ENCODE measurements around the gene LYZL6.
A peak's percentile ranks its signal among the peaks of the same experiment; 100 is the strongest.
"Not testable (repeated sequence)": the region's sequence is repeated elsewhere in the genome, so short reads cannot be mapped to it uniquely, and the experiment has no call there.

LYZL6 gene

DNA sequence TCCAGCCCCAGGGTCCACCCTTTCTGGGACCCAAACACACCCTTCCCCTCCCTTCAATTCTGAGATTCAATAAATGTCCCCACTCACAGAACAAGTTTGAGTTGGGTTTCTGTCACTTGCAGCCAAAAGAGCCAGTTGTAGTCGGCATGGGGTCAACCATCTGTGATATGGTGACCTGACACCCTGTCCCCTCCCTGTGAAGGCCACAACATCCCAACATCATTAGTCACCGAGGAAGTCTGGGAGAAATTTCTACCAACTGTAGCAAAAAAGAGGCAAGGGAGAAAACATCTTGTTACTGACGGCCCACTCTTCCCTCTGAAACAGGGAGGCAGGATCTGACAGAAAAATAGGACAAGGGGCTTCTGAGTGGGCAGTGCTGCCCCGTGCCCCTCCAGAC, 638 bp upstream of the LYZL6 start:
- no peak for DNase-seq

DNA sequence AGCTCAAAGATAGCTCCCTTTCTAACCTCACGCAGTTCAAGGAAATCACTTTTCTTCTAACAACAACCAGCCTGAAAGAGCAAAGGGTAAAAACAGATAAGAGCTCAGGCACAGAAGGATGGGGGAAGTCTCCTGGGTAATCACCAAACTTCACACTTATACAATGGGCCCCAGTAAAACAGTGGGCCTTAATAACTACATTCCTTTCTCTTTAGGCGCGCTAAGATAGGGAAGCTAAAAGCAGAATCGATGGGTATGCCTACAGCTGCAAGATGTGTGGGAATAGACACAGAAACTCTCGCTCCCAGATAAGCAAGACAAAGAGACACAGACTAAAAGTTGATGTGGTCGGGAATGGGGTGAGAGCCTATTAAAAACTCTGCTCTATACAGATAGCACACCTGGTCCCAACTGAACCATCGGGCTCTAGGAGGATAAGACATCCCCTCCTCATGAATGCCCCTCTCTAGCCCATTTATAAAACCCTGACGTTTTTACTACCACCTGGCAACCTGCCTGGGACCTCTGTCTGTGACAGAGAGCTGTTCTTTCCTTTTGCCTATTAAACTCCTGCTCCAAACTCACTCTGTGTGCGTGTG, 826 bp downstream of the LYZL6 start:
- DNase-seq = no peak

DNA sequence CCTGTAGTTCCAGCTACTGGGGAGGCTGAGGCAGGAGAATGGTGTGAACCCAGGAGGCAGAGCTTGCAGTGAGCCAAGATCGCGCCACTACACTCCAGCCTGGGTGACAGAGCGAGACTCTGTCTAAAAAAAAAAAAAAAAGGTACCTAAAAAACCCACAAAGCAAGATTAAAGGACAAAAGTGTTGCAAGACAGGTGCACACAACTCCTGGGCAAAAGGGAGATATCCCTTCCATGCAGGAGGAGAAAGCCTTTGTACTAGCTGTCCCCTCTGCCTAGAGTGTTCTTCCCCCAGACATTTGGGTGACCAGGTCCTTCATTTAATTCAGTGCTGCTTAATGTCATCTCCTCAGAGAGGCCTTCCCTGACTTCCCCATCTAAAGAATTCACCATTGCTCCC, 5.0 kb downstream of the LYZL6 start:
- DNase-seq = not testable (repeated sequence)

DNA sequence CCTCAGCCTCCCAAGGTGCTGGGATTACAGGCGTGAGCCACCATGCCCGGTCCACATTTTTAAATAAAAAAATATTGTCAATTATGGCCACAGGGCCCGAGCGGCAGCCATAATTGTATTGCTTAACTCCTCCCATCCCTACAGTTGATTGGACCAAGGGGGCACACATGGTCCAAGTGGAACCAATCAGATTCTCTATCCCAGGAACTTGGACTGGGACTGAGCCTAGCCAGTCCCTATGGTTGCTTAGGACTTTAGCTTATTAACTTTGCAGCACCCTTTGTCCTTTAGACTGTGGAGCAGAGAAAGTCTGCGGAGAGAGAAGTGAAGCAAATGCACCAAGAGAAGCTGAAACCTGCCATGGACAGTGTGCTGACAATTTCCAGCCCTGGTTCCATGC, 7.5 kb downstream of the LYZL6 start:
- no peak for DNase-seq

DNA sequence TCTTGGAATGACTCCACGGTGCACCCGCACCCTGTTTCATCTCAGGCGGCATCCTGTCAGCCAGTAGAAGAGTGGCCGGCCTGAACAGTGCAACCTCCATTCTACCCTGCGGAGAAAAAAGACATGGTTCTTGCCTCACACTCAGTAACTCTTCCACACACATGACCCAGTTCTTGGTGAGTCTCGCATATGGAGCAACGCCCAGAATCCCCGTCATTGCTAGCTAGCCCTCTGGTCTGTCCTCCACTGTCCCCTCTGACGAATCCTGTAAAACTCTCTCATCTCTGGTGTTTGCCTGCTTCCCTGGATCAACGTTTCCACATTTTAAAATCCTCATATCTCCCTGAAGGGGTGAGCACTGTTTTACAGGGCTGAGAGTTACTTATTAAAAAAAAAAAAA, 8.8 kb downstream of the LYZL6 start:
- no peak for DNase-seq

DNA sequence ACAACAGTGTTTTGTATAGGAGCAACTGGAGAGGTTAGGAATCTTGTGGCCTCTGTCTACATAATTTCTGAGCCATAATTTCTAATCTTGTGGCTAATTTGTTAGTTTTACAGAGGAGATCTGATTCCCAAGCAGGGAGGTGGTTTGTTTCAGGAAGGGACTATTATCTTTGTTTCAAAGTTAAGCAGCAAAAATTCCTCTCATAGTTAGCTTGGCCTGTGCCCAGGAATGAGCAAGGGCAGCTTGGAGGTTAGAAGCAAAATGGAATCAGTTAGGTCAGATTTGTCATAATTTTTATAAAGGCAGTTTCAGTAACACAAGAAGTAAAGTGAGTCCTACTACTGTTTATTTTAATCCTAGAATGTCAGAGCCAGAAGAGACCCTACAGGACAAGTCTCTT, 10.9 kb downstream of the LYZL6 start:
- DNase-seq = no peak

DNA sequence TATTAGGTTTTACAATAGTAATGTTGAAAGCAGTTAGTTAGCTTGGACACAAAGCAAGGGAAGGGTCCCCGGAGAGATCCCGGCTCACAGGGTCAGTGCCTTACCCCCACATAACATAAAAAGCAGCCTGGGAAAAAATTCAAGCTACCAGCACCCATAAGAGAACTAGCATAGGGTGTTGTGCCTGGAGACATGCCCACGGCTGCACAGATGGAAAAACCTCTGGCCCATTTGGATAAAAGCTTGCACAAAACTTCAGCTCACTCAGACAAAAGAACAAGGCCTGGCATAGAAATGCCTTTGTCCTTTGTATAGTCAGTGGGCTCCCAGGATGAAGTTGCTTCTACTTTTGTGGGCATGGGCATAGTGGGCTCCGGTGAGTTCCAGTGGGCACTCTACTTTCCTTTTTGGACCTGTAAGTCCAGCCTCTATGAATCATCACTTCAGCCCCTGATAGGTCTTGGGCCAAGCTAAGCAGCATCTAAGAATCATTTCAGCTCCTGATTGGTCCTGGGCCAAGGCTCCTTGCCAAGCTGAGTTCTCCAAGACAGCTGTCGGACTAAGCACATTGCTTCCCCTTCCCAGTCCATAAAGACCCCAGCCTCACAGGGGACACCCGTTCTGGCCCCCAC, 11.6 kb downstream of the LYZL6 start:
- DNase-seq = no peak

DNA sequence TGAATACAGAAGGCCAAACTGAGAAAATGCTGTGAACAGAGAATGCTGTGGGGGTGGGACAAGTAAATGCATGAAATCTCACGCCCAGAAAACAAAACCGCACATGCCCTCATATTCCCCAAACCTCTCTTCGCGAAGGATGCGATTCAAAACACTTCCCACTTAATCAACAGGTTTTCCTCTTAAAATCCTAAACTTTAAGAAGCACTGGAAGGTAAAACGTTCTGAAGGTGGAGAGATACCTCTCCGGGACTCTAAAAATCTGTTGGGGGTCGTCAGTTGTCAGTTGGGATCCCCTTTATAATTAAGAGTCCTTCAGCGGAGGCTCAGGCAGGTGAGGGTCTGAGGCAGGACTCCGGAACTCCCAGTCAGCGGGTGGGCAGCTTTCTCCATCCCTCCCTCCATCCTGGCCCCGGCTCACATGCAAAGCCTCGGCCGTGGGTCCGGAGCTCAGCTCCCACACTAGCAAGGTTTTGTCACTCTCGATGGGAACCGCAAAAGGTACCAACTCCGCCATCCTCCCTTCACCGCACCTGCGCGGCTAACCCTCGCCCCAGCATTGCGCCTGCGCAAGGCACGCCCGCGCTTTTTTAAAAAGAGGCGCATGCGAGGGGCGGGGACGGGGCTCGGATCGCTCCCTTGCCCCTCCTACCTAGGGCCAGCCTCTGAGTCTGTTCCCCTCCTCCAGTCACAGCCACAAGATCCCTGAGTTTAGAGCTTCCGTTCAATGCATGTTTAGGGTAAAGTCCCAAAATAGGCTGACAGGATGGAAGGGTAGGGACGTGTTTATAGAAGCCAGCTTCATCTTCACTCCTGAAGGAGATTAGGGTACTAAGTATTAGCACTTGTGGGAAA, 13.1 kb downstream of the LYZL6 start, which contains the start of gene RDM1:
Gene RDM1 (minus strand): TSS at position 563 of the 855 bp plus-strand sequence. CDS start 46 bp downstream, at position 517.
- peak; percentile 83 for DNase-seq

DNA sequence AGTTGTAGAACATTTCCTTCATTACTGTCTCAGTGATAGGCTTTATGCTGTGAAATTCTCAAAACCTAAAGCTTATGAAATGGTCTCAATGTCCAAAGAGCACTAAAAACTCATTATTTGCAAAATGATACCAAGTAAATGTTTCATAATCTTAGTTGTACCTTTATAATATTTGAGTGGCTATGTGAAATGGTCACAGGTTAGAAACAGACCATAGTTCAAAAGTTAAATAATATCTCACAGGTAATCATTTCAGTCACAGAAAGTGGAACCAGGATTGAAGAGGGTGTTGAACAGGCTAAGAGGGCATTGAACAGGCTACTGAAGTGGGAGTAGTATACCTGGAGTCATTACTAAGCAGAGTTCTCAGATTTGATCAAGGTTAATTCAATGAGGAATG, 15.8 kb downstream of the LYZL6 start:
- no peak for DNase-seq

DNA sequence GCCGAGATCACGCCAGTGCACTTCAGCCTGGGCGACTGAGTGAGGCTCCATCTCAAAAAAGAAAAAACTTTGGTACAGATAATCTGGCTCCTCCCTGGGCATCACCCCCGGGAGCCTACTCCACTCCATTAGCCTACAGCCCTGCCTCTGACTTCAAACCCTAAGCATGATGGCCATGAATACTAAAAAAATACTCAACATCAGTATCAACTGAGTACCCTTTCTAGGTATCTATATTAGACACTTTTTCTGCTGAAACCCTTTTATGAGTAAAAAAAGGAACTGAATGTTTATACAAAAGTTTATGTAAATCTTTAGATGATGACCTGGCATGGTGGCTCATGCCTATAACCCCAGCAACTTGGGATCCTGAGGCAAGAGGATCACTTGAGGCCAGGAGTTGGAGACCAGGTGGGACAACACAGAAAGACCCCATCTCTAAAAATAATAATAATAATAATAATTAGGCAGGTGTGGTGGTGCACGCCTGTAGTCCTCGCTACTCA, 19.9 kb downstream of the LYZL6 start:
- no peak for DNase-seq

DNA sequence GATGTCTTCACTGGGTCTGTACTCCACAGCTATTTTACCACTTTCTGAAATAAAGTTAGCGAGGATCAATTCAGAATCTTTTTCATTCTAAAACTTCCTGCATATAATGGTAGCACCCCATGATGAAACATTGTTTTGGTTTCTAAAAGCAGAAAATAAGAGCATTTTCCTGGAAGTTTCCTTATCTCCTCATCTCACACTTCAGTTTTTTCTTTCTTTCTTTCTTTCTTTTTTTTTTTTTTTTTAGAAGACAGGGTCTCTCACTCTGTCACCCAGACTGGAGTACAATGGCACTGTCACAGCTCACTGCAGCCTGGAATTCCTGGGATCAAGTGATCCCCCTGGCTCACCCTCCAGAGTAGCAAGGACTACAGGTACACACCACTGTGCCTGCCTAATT, 23.3 kb downstream of the LYZL6 start:
- no peak for DNase-seq

DNA sequence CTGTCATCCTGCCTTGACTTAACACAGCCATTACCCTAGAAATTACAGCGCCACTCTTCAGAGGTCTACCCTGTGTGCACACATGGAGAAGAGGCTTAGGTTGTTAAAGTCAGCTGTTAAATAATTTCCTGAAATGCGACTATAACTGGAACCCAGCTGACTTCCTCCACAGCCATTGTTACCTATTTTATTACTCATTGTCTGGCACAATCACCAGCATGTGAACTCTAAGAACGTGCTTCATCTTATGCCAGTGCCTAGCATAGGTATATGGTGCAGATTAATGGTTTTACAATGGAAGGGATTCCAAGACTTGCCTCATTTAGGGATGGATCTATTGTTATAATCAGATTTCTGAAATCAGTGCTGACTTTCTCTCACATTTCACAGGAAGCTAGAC, 24.8 kb downstream of the LYZL6 start:
- DNase-seq = no peak

DNA sequence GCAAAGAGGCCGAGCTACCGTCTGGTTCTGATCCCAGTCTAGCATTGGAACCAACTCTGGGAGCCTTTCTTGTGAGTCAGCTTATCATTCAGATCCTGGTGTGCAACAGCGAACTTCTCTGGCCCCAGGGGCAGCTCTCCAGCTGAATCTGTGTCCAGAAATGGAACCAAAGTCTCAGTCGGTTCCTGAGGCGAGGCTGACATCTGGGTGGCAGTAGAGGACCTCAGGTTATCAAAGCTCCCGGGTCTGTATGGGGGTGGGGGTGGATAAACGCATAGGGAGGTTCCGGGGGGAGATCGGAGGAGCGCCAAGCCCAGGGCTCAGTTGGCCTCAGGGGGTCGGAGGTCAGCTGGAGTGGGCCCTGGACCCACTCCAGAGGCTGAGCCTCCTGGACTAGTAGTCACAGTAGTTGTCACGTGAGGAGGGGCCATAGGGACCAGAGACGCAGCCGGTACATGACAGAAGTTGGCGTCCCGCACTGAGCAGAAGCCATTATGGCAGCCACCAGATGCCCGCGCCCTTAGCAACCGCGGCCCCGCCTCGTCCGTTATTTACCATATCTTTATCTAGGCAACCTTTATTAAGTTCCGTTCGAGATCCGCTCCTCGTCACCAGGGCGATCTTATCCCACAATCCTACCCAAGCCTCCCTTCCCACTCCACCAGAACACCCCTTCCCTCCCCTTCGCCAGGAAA, 25.8 kb downstream of the LYZL6 start:
- DNase-seq = no peak

DNA sequence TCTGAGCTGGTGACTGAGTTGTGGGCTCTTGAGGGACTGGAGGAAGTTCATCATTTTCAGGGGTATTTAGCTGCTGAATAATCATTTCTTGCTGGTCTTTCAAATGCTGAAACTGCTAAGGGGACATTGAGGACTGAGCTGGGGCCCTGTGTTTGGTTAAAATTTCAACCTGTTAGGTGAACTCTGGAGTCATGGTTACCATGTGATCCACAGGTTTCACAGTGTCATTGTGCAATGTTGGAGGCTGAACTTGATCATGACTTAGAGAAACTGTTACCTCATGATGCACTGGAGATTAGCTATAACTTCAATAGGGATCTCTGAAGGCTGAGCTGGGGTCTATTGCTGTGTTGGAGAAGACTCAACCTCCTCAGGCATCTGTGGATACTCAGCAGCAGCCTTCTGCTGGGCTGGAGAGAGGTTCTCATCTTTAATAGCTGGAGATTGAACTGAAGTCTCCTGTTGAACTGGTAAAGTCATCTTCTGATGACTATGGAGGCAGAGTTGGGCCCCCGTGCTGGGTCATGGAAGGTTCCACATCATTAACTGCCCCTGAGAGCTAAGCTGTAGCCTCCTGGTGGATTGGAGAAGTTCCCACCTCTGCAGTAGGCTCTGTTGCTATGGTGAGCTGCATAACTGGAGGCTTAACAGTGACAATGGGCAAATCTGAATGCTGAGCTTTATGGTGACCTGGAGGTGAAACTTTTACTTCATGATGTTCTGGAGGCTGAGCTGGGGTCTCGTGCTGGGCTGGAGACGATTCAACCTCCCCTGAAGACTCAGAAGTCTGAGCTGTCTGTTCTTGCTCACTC, 28.2 kb downstream of the LYZL6 start:
- DNase-seq = no peak

DNA sequence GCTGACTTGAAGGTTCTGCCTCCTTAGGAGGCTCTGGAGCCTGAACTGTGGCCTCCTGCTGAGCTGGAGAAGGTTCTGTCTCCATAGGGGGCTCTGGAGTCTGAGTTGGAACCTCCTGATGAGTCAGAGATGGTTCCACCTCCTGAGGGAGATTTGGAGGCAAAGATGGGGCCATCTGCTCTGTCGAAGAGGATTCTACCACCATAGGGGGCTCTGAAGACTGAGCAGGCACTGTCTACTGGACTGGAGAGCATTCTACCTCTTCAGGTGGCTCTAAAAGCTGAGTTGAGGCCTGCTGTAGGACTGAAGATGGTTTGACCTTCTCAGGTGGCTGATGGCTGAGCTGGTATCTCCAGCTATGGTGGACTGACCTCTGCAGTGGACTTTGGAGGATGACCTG, 29.2 kb downstream of the LYZL6 start:
- no peak for DNase-seq

DNA sequence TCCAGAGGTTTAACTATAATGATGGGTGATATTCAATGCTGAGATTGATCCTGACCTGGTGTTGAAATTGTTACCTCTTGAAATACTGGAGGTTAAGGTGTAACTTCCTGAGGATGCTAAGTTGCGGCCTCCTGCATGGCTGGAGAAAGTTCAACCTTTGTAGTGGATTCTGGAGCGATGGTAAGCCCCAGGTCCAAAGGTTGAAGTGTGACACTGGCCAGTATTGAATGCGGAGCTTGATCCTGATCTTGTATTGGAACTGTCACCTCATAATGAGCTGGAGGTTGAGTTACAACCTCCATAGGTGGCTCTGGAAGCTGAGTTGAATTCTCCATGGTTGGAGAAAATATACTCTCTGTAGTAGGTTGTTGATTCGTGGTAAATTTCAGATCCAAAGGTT, 29.9 kb downstream of the LYZL6 start:
- no peak for DNase-seq

DNA sequence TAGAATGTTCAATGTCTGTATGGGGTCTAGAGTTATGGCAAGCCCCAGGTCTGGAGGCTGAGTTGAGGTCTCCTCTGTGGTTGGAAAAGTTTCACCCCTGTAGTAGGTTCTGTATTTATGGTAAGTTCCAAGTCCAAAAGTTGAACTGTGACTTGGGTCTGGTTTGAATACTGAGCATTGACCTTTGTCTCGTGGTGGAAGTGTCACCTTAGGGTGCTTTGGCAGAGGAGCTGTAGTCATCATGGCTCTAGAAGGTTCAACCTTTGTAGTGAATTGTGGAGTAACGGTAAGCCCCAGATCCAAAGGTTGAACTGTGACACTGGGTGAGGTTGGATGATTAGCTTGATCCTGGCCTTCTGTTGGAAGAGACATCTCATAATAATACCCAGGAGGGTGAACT, 30.6 kb downstream of the LYZL6 start:
- DNase-seq = no peak

DNA sequence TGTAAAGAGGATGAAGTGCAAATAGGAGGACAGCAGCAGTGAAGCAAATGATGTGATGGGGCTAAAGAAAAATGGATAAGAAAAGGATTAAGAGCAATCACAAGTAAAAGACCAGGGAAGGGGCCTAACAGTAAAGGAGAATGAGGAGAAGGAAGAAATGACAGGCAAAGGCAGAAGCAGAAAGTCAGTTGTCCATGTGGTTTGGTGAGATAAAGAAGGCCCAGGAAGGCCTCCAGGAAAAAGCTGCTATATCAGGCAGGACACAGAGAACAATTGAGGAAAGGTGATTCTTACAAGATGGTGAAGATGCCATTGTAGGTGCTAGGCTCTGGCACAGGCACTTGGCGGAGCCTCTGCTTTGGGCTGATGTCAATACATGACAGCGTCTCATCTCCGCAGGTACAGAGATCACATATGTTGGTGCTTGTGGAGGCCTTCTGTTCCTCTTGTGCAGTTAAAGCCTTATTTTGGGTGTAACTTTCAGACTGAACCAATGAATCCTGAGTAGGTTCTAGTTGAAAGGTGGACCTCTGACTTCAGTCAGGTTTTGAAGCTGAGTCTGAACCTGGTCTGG, 31.1 kb downstream of the LYZL6 start:
- DNase-seq = no peak

DNA sequence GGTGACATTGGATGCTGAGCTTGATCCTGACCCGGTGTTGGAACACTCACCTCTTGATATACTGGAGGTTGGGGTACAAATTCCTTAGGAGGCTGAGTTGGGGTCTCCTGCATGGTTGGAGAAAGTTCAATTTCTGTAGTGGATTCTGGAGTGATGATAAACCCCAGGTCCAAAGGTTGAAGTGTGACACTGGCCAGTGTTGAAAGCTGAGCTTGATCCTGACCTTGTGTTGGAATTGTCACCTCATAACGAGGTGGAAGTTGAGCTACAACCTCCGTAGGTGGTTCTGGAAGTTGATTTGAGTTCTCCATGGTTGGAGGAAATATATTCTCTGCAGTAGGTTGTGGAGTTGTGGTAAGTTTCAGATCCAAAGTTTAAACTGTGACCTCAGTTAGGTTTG, 34.1 kb downstream of the LYZL6 start:
- no peak for DNase-seq

DNA sequence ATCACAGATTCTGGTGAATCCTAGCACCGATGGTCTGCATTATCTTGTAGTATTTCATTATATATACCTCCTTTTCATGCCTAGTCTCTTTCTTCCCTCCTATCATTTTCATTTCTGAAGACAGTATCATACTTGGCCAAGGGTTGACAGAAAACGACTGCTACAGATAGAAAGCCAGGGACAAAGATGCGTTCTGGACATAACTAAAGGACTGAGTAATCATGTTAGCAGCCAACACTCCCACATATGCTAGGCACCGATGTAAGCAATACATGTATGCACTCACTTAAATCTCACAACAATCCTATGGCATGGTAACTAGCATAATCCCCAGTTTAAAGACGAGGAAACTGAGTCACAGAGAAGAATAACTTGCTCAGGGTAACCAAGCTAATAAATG, 35.8 kb downstream of the LYZL6 start:
- no peak for DNase-seq

DNA sequence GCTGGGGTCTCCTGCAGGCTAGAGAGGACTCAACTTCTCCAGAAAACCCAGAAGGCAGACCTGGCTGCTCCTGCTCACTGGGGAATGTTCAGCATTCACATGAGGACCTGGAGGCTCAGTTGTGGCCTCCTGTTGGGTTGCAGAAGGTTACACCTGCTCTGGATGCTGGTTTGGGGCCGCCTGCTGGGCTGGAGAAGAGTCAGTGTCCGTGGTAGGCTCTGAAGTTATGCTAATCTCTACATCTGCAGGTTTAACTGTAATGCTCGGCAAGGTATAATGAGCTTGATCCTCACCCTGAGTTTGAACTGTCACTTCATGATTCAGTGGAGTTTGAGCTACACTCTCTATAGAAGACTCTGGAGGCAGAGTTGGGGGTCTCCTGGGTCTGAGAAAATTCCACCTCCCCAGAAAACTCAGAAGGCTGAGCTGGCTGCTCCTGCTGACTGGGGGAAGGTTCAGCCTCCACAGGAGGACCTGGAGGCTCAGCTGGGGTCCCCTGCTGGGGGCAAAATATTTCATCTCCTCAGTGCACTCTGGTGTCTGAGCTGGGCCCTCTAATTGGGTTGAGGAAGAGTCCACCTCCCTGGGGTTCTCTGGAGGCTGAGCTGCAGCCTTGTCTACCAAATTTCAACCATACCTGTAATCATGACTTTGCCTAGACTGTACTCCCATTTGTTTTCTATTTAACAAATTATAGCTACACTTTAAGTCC, 36.4 kb downstream of the LYZL6 start:
- no peak for DNase-seq
